CD1c-positive myeloid dendritic cell (primary cell): ENCODE measurements around the gene MPPED1.

ENCODE experiments used
- DNase-seq: peaks from one replicate; pipeline ENCODE4 v3.0.0-alpha.2; 2016; ENCODE audit errors: extremely low spot score

Gene MPPED1

GRCh38 chr22:43431808-43432554 lies 20.2 kb downstream of the MPPED1 start:
- no peak for DNase-seq

DNA sequence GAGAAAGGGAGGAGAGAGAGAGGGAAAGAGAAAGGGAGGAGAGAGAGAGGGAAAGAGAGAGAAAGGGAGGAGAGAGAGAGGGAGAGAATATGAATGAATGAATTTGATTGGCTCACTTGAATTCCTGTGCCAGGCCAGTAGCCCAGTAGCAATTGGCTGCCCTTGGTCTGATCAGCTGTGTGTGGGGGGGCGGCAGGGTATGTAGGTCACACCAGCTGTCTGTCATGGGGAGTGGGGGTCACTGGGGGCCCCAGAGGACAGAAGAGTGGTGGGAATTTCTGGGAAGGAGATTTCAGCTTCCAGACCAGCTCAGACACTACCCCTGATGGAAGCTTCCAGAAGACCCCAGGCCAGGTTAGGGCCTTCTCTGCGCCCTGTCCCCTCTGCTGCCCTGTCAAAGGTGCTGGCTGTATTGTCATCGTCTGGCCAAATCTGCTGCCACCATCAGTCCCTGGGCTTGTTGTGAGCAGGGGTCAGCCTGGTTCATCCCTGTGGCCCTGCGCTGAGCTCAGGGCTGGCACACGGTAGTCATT lies 21.1 kb downstream of the MPPED1 start:
- DNase-seq = no peak

DNA sequence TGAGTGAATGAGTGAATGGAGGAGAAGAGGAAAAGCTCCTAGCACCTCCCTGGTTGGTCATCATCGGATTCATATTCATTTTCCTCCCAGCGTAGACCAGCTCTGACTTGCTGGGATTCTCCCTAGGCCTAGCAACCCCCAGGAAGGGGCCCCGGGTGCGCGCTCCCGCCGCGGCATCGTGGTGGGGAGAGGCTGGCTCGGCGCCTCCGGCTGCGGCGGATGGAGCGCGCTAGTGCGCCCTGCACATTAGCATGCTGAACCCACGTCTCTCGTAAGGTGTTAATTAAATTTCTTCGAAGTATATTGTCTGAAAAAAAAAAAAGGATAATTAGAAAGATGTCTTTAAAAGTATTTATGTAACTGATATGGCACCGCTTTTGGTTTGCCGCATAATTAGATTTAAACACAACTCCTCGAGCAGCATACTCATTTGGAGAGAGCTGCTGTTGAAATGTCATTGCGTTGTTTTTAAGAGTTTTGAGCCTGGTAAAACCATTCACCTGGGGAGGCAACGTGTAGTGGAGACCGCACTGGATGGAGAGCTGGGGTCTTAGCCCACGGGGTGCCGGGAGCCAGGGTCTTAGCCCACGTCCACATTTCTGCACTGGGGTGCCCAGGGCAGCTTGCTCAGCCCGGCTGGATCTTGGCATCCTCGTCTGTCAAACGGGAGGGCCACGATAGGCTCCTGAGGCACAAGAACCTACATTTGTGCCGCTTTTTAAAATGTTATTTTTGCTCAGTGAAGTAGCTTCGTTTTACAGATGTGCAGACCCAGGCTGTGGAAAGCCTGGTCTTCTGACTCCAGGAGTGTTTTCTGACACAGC lies 21.8 kb downstream of the MPPED1 start:
- no peak for DNase-seq

DNA sequence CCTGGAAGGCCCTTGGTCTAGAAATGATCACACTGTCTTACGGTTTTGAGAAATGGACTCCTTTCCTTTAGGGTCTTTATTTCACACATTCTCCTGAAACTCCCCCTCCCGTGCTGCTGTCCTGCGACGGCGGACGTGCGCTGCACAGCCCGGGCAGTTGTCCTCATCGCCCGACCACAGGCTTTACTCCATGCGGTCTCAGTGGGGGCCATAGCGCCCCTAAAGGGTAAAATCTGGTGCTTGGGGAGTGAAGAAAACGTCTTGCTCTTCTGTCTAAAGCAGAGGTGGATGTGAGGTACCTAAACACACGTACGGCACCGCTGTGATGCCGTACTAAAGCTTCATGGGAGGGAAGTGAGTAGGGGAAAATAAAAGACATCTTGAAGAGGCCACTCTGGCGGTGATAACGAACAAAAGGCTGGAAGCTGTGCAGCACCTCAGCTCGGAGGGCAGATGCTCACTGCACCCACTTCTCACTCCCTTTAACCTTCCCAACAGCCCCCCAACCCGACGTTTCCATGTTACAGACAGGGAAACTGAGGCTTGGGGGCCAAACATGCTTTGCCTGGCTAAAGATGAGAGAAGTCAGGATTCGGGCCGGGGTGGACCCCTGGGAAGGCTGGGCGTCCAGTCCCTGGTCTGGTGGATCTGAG lies 22.6 kb downstream of the MPPED1 start:
- no peak for DNase-seq

DNA sequence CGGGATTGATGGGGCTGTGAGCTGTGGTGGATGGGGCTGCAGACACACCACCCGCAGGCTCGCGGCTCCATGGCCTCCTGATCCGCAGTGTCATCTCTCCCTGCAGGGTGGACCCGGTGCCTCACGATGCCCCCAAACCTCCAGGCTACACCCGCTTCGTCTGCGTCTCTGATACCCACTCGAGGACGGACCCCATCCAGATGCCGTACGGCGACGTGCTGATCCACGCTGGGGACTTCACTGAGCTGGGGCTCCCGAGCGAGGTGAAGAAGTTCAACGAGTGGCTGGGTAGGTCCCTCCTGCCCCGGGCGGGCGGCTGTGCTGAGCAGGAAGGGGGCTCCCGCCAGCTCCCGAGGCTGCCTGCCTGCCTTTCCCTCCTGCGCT lies 23.1 kb downstream of the MPPED1 start:
- DNase-seq = no peak

- no peak for DNase-seq
Observed at GRCh38 chr22:43435851-43436811, 24.3 kb downstream of the MPPED1 start.

DNA sequence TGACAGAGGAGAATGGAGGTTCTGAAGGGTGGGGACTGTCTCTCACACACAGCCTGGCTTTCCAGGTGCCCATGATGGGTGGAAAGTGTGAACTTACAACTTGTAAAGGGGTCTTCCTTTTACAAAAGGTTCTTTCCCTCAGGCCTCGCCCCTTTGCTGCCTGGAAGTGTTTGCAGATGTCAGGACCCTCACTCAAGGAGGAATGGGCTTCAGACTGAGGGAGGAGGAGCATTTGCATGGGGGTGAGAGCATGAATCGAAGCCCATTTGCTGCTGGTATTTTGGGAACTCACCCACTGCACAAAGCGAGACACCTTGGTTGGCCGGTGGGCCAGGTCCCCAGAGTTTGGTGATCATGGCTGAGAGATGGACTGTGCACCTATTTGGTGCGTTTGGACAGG lies 25.1 kb downstream of the MPPED1 start:
- DNase-seq = no peak

GRCh38 chr22:43437871-43438475 lies 26.2 kb downstream of the MPPED1 start:
- DNase-seq = no peak

DNA sequence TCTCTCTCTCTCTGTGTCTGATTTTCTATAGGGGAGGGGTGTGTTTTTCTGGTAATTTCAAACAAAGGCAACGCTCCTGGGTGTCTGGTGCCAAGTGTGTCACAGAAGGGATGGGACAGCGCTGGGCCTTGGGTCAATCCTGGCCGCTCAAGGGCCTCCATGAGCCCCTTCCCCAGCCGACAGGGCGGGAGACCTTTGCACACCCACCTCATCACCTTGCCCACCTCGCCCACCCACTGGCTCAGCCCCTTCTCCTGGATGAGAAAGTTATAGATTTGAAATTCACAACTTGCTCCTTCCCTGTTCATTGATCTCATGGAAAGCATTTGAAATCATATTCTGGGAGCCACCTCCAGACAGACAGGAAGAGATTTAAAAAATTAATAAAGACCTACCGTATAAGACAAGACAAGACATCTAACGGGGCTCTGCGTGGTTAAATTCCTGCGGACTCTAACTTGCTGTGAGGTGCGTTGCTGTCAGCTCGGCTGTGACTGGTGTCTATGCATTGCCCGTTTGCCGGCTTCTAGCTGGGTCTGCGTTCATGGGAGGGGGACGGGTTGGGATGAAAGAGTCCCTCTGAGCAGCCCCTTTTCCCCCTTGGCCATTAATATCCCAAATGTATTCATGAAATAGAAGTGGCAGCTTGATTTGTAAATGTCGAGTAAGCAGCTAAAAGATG lies 27.0 kb downstream of the MPPED1 start:
- no peak for DNase-seq

- no peak for DNase-seq
Observed at GRCh38 chr22:43439368-43440103, 27.7 kb downstream of the MPPED1 start.

DNA sequence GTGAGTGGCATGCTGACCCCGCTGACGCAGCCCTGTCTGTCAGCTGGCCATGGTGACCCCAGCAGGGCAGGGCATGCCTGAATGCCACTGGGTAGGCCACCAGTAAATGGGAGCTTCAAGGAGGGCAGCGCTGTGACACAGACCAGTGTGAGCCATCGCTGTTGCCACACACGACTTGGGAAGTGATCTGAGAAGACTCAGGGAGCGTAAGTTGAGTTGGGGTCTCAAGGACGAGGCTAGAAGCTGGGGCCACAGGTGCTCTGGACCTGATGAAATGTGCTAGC lies 28.2 kb downstream of the MPPED1 start:
- DNase-seq = no peak

- DNase-seq = no peak
Observed at GRCh38 chr22:43440556-43440955, 28.7 kb downstream of the MPPED1 start.

DNA sequence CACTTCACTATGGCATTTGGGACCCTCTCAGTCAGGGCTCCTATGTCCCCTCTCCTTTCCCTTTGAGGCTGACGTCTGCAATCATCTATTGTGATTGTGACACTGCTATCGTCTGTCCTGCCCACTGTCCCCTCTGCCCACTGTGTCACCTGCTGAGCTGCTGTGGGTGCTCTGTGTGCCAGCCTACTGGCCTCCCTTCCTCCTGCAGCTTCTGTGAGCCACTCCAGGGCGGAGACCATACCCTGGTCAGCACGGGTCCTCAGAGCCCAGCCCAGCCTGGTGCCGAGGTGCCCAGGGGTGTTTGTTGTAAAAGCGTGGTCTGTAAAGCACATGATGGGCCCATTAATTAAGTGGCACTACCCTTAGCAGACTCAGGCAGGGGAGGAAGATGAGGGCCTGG lies 29.4 kb downstream of the MPPED1 start:
- DNase-seq = no peak

DNA sequence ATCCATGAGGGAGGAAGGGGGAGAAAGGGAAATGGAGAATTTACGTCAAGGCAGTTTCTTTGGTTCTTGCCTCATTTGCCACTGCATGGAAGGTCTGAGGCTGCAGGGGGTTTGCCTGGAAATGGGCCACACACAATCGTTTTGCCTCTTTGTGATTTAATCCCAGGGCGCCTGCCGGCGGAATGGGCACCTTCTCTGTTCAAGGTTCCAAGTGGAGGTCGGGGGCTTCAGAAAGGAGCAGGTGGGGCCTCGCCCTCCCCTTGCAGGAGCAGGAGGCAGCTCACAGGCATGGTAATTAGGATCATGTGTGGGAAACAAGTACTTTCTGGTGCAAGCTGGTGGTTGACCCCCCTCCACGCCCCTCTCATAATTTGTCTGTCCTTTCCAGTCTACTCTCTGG lies 29.9 kb downstream of the MPPED1 start:
- DNase-seq = no peak

GRCh38 chr22:43442386-43443151 lies 30.8 kb downstream of the MPPED1 start:
- DNase-seq = no peak

DNA sequence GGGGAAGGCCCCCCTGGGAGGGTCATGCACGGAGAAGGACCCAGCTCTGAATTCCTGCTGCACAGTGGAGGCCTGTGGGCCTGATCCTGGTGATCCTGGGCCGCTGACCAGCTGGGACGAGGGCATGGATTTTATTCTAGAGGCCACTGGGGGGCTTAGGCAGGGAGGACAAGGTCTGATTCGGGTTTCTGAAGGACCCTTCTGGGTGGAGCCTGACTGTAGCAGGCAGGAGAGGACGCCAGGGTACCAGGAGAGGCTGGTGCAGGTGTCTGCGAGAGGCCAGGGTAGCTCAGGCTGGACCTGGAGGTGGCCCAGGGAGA lies 31.3 kb downstream of the MPPED1 start:
- DNase-seq = no peak

DNA sequence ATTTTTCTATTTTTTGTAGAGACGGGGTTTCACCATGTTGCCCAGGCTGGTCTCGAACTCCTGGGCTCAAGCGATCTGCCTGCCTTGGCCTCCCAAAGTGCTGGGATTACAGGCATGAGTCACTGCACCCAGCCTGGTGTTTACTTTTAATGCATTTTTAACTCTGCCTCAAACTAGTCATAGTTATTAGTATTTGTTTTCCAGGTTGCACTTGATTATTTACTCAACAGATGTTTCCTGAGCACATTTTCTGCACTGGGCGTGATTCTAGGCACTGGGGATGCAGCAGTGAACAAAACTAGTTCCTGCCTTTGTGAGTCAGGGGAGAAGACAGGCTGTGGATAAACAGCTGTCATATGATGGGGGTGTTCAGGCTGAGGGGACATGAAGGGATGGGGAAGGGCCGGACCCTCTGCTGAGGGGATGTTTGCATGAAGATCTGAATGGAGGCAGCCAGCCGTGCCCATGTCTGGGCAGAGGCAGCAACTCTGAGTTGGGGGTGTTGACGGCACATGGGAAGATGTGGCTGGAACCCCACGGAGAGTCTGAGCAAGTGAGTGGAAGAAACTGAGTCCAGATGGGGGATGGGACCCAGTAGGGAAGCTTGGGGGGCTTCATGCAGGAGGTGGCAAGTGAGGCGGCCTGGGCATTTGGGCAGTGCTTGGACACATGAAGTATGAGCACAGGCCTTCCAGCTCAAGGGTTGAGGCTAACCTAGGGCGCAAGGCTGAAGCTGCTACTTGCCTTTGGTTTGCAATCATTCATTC lies 34.4 kb downstream of the MPPED1 start:
- no peak for DNase-seq

- DNase-seq = no peak
Observed at GRCh38 chr22:43446916-43447315, 35.1 kb downstream of the MPPED1 start.

DNA sequence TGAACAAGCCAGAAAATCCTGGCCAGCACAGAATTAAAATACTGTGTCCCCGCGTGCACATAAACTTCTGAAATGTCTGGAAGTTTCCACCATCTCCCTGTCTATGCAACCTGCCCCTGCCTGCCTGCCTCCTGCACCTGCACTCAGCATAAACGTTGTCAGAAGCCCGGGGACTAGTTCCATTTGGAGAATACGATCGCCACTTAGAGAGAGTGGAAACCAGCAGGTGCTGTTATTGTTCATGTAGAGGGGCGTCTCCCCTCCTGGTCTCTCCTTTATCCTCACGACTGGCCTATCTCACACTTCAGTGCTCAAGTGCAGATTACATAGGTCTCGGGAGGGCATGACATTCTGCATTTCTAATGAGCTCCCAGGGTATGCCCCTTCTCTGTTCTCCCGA lies 35.6 kb downstream of the MPPED1 start:
- no peak for DNase-seq
